ENCODE measurements around the gene PCDHGB6.
"Not testable (repeated sequence)": the region's sequence is repeated elsewhere in the genome, so short reads cannot be mapped to it uniquely, and the experiment has no call there.

The PCDHGB6 gene

GRCh38 chr5:141407790-141408505, at the start of gene PCDHGB6:
TSS of gene PCDHGB6 (plus strand) at chr5:141408021. CDS start at chr5:141408203, 182 bp downstream.
- DNase-seq: peak; percentile 72

GRCh38 chr5:141359790-141360426, 47.9 kb upstream of the PCDHGB6 start, which contains the start of gene PCDHGB2:
TSS of gene PCDHGB2 (plus strand) at chr5:141359994. CDS start at chr5:141360136, 142 bp downstream.
- DNase-seq: peak; percentile 15

- no peak for DNase-seq
Measured at GRCh38 chr5:141360685-141361084, 47.1 kb upstream of the PCDHGB6 start.

GRCh38 chr5:141362719-141363118, 45.1 kb upstream of the PCDHGB6 start:
- DNase-seq: no peak

GRCh38 chr5:141363952-141364660, 43.7 kb upstream of the PCDHGB6 start, which contains the start of gene PCDHGA5:
TSS of gene PCDHGA5 (plus strand) at chr5:141364162. CDS start at chr5:141364331, 169 bp downstream.
- peak; percentile 26 for DNase-seq

- DNase-seq: no peak
Measured at GRCh38 chr5:141366016-141366896, 41.6 kb upstream of the PCDHGB6 start.

- DNase-seq: no peak
Measured at GRCh38 chr5:141369994-141370848, 37.6 kb upstream of the PCDHGB6 start, which contains the start of gene PCDHGB3. TSS of gene PCDHGB3 (plus strand) at chr5:141370242. CDS start at chr5:141370395, 153 bp downstream.

- no peak for DNase-seq
Measured at GRCh38 chr5:141371572-141372475, 36.0 kb upstream of the PCDHGB6 start.

GRCh38 chr5:141373673-141374317, 34.0 kb upstream of the PCDHGB6 start, which contains the start of gene PCDHGA6:
TSS of gene PCDHGA6 (plus strand) at chr5:141373891. CDS start at chr5:141374084, 193 bp downstream.
- peak; percentile 36 for DNase-seq

- no peak for DNase-seq
Measured at GRCh38 chr5:141374627-141375026, 33.2 kb upstream of the PCDHGB6 start.

GRCh38 chr5:141375444-141376155, 32.2 kb upstream of the PCDHGB6 start:
- DNase-seq: not testable (repeated sequence)

GRCh38 chr5:141382469-141383294, 25.1 kb upstream of the PCDHGB6 start, which contains the start of gene PCDHGA7:
TSS of gene PCDHGA7 (plus strand) at chr5:141382742. CDS start at chr5:141382900, 158 bp downstream.
- no peak for DNase-seq

GRCh38 chr5:141383345-141383744, 24.5 kb upstream of the PCDHGB6 start:
- DNase-seq: no peak

- no peak for DNase-seq
Measured at GRCh38 chr5:141384471-141385267, 23.2 kb upstream of the PCDHGB6 start.

GRCh38 chr5:141387557-141388311, 20.1 kb upstream of the PCDHGB6 start, which contains the start of gene PCDHGB4:
TSS of gene PCDHGB4 (plus strand) at chr5:141387698. CDS start at chr5:141387885, 187 bp downstream.
- peak; percentile 22 for DNase-seq

- DNase-seq: no peak
Measured at GRCh38 chr5:141388661-141389060, 19.2 kb upstream of the PCDHGB6 start.
